H1 (cell line): ENCODE measurements around the gene AGFG2. TPM values are rescaled to one million over a fixed set of nuclear protein-coding genes. Genes with fewer than 3 reads are reported as not detected.

Source experiments
- CTCF ChIA-PET: fragments of 300-600 bp; sonication (Branson Sonifier 250); formaldehyde crosslinking; loops from one replicate; lab custom pipeline; 2021; ENCODE audit not compliant: partially characterized antibody; lab: Charles Lee
- POLR2A ChIA-PET: fragments of 300-600 bp; sonication (Branson Sonifier 250); formaldehyde crosslinking; loops from one replicate; lab custom pipeline; 2021; ENCODE audit warnings: inconsistent platforms; ENCODE audit not compliant: partially characterized antibody; lab: Charles Lee
- DNase-seq, 2 experiments: peaks; one replicate each; pipeline versions ENCODE4 v3.0.0 to v3.0.0-alpha.2; 2010 to 2022; ENCODE audit warnings: low spot score in 2 of 2, low read depth in 1 of 2, mixed read lengths in 1 of 2
- FAIRE-seq: peaks from 2 replicates; lab custom pipeline; 2011; peaks lifted over from hg19 to GRCh38; lab: Jason Lieb, UNC
- H2AFZ ChIP-seq: 2 replicates; pipeline ENCODE4 v1.8.1; 2012; ENCODE audit warnings: low read length, inconsistent platforms
- H2AK5ac ChIP-seq: 2 replicates; pipeline ENCODE4 v1.6.1; 2013; ENCODE audit warnings: low read depth, low read length
- H2BK120ac ChIP-seq: replicated peaks from 2 replicates; pipeline ENCODE3; 2013; ENCODE audit warnings: low read depth, low read length, inconsistent platforms
- H2BK12ac ChIP-seq: 2 replicates; pipeline ENCODE4 v1.6.1; 2013; ENCODE audit warnings: low read depth, low read length
- H2BK15ac ChIP-seq: 2 replicates; pipeline ENCODE4 v1.6.1; 2013; ENCODE audit warnings: low read length
- H2BK20ac ChIP-seq: 2 replicates; pipeline ENCODE4 v1.6.1; 2013; ENCODE audit warnings: low read length
- H2BK5ac ChIP-seq: 2 replicates; pipeline ENCODE4 v1.6.1; 2013; ENCODE audit warnings: low read depth, low read length
- H3K14ac ChIP-seq: 2 replicates; pipeline ENCODE4 v1.6.1; 2013; ENCODE audit warnings: inconsistent platforms; ENCODE audit not compliant: insufficient read length
- H3K18ac ChIP-seq: 2 replicates; pipeline ENCODE4 v1.6.1; 2013; ENCODE audit warnings: low read length; ENCODE audit errors: extremely low read depth
- H3K23ac ChIP-seq: 2 replicates; pipeline ENCODE4 v1.6.1; 2013; ENCODE audit warnings: inconsistent platforms; ENCODE audit not compliant: insufficient read length
- H3K23me2 ChIP-seq: 2 replicates; pipeline ENCODE4 v1.6.1; 2013; ENCODE audit warnings: low read depth, low read length
- H3K27ac ChIP-seq: 2 replicates; pipeline ENCODE4 v1.6.1; 2011; ENCODE audit warnings: low read depth, low read length, inconsistent platforms
- H3K27me3 ChIP-seq, 4 experiments: replicated peaks in 1 of 4; 1 replicate in 1 of 4; 2 replicates in 3 of 4; pipeline versions ENCODE4 v1.6.1 to v1.8.1; 2011 to 2013; ENCODE audit warnings: low read length in 3 of 4, mild to moderate bottlenecking in 3 of 4, inconsistent platforms in 2 of 4, mixed read lengths in 2 of 4, moderate library complexity in 1 of 4; ENCODE audit not compliant: control insufficient read depth in 3 of 4, insufficient read depth in 3 of 4; ENCODE audit errors: extremely low read depth in 1 of 4
- H3K36me3 ChIP-seq, 4 experiments: 2 replicates each; pipeline versions ENCODE4 v1.6.1 to v1.8.1; 2011 to 2013; ENCODE audit warnings: mild to moderate bottlenecking in 4 of 4, low read length in 3 of 4, moderate library complexity in 2 of 4, control low read depth in 1 of 4, inconsistent platforms in 1 of 4; ENCODE audit not compliant: insufficient read depth in 4 of 4, control insufficient read depth in 2 of 4
- H3K4ac ChIP-seq: replicated peaks from 2 replicates; pipeline ENCODE3; 2013; ENCODE audit warnings: low read length, low read depth, mixed read lengths, inconsistent platforms; ENCODE audit not compliant: insufficient read length
- H3K4me1 ChIP-seq, 4 experiments: replicated peaks in 1 of 4; 1 replicate in 1 of 4; 2 replicates in 3 of 4; pipeline versions ENCODE4 v1.6.1 to v1.8.1; 2011 to 2013; ENCODE audit warnings: low read length in 3 of 4, inconsistent platforms in 2 of 4, mixed read lengths in 1 of 4; ENCODE audit not compliant: insufficient read depth in 4 of 4, control insufficient read depth in 3 of 4
- H3K4me2 ChIP-seq, 2 experiments: 2 replicates each; pipeline versions ENCODE4 v1.6.1 to v1.8.1; 2011 to 2013; ENCODE audit warnings: low read depth in 2 of 2, low read length in 2 of 2, control low read depth in 1 of 2, inconsistent platforms in 1 of 2, mild to moderate bottlenecking in 1 of 2; ENCODE audit not compliant: insufficient read depth in 1 of 2
- H3K4me3 ChIP-seq, 4 experiments: fragments of 200-600, 300-600 bp in 1 of 4; sonication (generic), shearing (Covaris generic), sonication (Bioruptor Twin) in 1 of 4; 2 replicates each; pipeline versions ENCODE4 v1.5.1 to v1.8.1; 2011 to 2016; ENCODE audit warnings: low read length in 4 of 4, low read depth in 3 of 4, control low read depth in 2 of 4, inconsistent platforms in 2 of 4, mild to moderate bottlenecking in 2 of 4, mixed read lengths in 1 of 4, moderate library complexity in 1 of 4; ENCODE audit not compliant: insufficient read depth in 2 of 4; ENCODE audit errors: extremely low read depth in 1 of 4
- H3K56ac ChIP-seq: replicated peaks from 2 replicates; pipeline ENCODE3; 2013; ENCODE audit warnings: low read depth, mild to moderate bottlenecking, mixed read lengths, low read length, inconsistent platforms; ENCODE audit not compliant: insufficient read length
- H3K79me1 ChIP-seq: 2 replicates; pipeline ENCODE4 v1.6.1; 2013; ENCODE audit warnings: low read depth, low read length, control low read depth
- H3K79me2 ChIP-seq, 2 experiments: 2 replicates each; pipeline versions ENCODE4 v1.6.1 to v1.8.1; 2012 to 2013; ENCODE audit warnings: low read length in 2 of 2, mild to moderate bottlenecking in 2 of 2, inconsistent platforms in 1 of 2; ENCODE audit not compliant: insufficient read depth in 2 of 2, control insufficient read depth in 1 of 2
- H3K9ac ChIP-seq, 4 experiments: replicated peaks in 1 of 4; 1 replicate in 1 of 4; 2 replicates in 3 of 4; pipeline versions ENCODE4 v1.6.1 to v1.8.1; 2011 to 2013; ENCODE audit warnings: low read depth in 3 of 4, low read length in 3 of 4, control low read depth in 2 of 4, mild to moderate bottlenecking in 2 of 4, moderate library complexity in 2 of 4, inconsistent platforms in 1 of 4; ENCODE audit errors: extremely low read depth in 1 of 4
- H3K9me3 ChIP-seq, 2 experiments: 2 replicates each; pipeline versions ENCODE4 v1.6.1 to v1.8.1; 2012 to 2013; ENCODE audit warnings: mild to moderate bottlenecking in 2 of 2, moderate library complexity in 2 of 2, control low read depth in 1 of 2, inconsistent platforms in 1 of 2, low read depth in 1 of 2, low read length in 1 of 2, mixed read lengths in 1 of 2; ENCODE audit not compliant: insufficient read depth in 2 of 2
- H4K20me1 ChIP-seq, 2 experiments: replicated peaks in 1 of 2; 2 replicates each; pipeline versions ENCODE3 to v1.8.1; 2011 to 2013; ENCODE audit warnings: inconsistent platforms in 2 of 2, low read length in 2 of 2, mild to moderate bottlenecking in 1 of 2; ENCODE audit not compliant: insufficient read depth in 2 of 2, control insufficient read depth in 1 of 2
- H4K5ac ChIP-seq: 2 replicates; pipeline ENCODE4 v1.6.1; 2013; ENCODE audit warnings: low read length, low read depth, mixed read lengths, inconsistent platforms; ENCODE audit not compliant: insufficient read length
- H4K8ac ChIP-seq: 2 replicates; pipeline ENCODE4 v1.8.0; 2013; ENCODE audit warnings: mild to moderate bottlenecking, moderate library complexity, low read length, inconsistent platforms; ENCODE audit not compliant: insufficient read depth; ENCODE audit errors: extremely low read depth
- H4K91ac ChIP-seq: replicated peaks from 2 replicates; pipeline ENCODE3; 2013; ENCODE audit warnings: low read length, mixed read lengths, inconsistent platforms; ENCODE audit not compliant: insufficient read length
- CHD2 ChIP-seq: IDR thresholded peaks from 2 replicates; pipeline ENCODE4 v1.6.1; 2012; ENCODE audit warnings: low read length, improper control_type of control experiment
- CREB1 ChIP-seq: IDR thresholded peaks from 2 replicates; pipeline ENCODE4 v1.6.1; 2012; ENCODE audit warnings: inconsistent platforms
- HDAC6 ChIP-seq: IDR thresholded peaks from one replicate; pipeline ENCODE4 v1.7.1; 2012; ENCODE audit warnings: low read depth, mild to moderate bottlenecking, inconsistent platforms, low read length, moderate library complexity
- JUND ChIP-seq: IDR thresholded peaks from 2 replicates; pipeline ENCODE4 v1.6.1; 2011; ENCODE audit warnings: mild to moderate bottlenecking, improper control_type of control experiment, low read length
- SP2 ChIP-seq: IDR thresholded peaks from 2 replicates; pipeline ENCODE4 v1.6.1; 2012; ENCODE audit warnings: mild to moderate bottlenecking, low read length, inconsistent platforms
- SUZ12 ChIP-seq: fragments of 200-600 bp; sonication (generic); IDR thresholded peaks from 2 replicates; pipeline ENCODE4 v1.6.1; 2012; ENCODE audit warnings: mild to moderate bottlenecking, inconsistent platforms, low read length, moderate library complexity, mixed read lengths
- TAF7 ChIP-seq: optimal IDR thresholded peaks from 2 replicates; pipeline ENCODE3; 2011; ENCODE audit warnings: low read depth, mild to moderate bottlenecking, inconsistent platforms, low read length, moderate library complexity, borderline replicate concordance
- YY1 ChIP-seq: IDR thresholded peaks from 2 replicates; pipeline ENCODE4 v1.6.1; 2011; ENCODE audit warnings: low read depth, mild to moderate bottlenecking, low read length
- WGBS, 2 experiments: shearing (Covaris generic) in 1 of 2; methylation state at CpG; one replicate each; pipeline versions ENCODE4 v1.1.6 to v1.1.7; 2013 to 2015; ENCODE audit warnings: low lambda C conversion rate in 2 of 2, mixed read lengths in 2 of 2, inconsistent platforms in 1 of 2, low coverage in 1 of 2, missing lambda C conversion rate in 1 of 2; ENCODE audit not compliant: insufficient replicate concordance in 2 of 2, insufficient coverage in 1 of 2, insufficient read length in 1 of 2; ENCODE audit errors: extremely low coverage in 1 of 2, missing lambda C conversion rate in 1 of 2; 5-methylcytosine and 5-hydroxymethylcytosine counted together
- polyA plus RNA-seq, 7 experiments: library from polyadenylated mRNA; depleted of rRNA in 3 of 7; stranded (reverse) in 5 of 7; unstranded in 2 of 7; fragments of >200 nt in 5 of 7; fragments of 200-250 nt in 2 of 7; gene quantifications; 1 replicate in 5 of 7; 2 replicates in 1 of 7; 4 replicates in 1 of 7; pipeline versions ENCODE4 v1.2.1 to v1.2.3, GENCODE V29; 2011 to 2013; ENCODE audit warnings: missing spikeins in 2 of 7, mixed read lengths in 2 of 7
- total RNA-seq: library from RNA; stranded (reverse); fragmentation: NEBNext Ultra II Directional; extraction: Animal tissue kit (Norgen Biotek cat#: 25700); gene quantifications from 2 replicates; pipeline ENCODE4 v1.2.1, GENCODE V29; 2021
- TF ChIP-seq, protein P1 (sequence below): IDR thresholded peaks from 2 replicates; pipeline ENCODE4 v1.6.1; 2011; ENCODE audit warnings: low read length, improper control_type of control experiment
- TF ChIP-seq, protein P2 (sequence below): IDR thresholded peaks from 2 replicates; pipeline ENCODE4 v1.6.1; 2011; ENCODE audit warnings: low read depth, mild to moderate bottlenecking, low read length; ENCODE audit not compliant: insufficient read depth

The AGFG2 gene
- total and polyA plus RNA-seq, 2 of the 8 experiments (the other 6 are each of a cell fraction or from before 2014, with no cell fraction given): 7.6 to 11.2 TPM

DNA sequence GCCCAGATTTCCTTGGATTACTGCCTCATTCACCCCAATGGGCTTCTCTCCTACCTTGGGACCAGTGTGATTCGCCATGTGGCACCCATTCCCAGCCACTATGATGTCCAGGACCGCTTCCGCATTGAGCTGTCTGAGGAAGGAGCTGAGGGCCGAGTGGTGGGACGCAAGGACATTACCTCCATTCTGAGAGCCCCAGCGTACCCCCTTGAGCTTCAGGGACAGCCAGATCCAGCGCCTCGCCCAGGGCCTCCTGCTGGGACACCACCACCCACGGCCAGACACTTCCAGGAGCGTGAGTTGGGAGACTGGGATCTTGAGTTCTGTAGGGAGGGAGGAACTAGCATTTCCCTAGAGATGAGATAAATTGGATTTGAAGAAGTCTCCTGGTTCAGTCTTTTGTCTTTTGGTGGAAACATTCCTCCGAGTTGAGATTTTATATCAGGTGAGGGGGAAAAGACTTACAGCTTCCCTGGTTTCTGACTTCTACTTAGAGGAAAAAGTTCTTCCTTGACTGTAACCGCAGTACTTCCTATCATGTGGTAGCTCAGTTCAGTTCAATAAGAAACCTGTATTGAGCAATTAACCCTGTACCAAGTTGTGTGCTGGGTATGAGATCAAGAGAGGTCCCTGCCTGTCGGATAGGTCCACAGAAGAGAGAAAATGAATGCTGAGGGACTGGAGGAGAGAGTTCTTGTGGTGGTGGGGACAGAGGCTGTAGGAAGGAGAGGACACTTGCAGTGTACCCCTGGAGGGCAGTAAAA is 74.6 kb downstream of the AGFG2 start:
- Histone ChIP-seq H3K9ac (no peak overlapping the region; a peak in 1 of 7 replicates), H3K4me3 (peak overlapping the region in 1 of 4 experiments; percentile 75; a peak in 1 of 8 replicates), H2AK5ac (no peak overlapping the region), H3K9me3 (no peaks in the 10 kb centered on the region), H3K4me2 (peak overlapping the region; percentile 68 to 94; a peak in 3 of 4 replicates), H3K56ac (no peak overlapping the region), H2BK120ac (no peak overlapping the region), H3K23ac (no peak overlapping the region), H3K27me3 (no peaks in the 10 kb centered on the region; a peak in 1 of 7 replicates), H3K18ac (no peak overlapping the region), H3K36me3 (no peaks in the 10 kb centered on the region), H2BK20ac (no peak overlapping the region), H4K20me1 (peaks cover 0 to 2% of the 10 kb centered on the region in 2 experiments), H2BK15ac (peak overlapping the region; percentile 33; the same call in 1 of the 2 replicates), H2AFZ (no peak overlapping the region), H3K23me2 (peaks cover 5% of the 10 kb centered on the region), H3K4me1 (peaks cover 0 to 6% (median 2%) of the 10 kb centered on the region in 4 experiments; a peak in 3 of 7 replicates), H4K5ac (no peak overlapping the region), H4K91ac (no peak overlapping the region), H2BK12ac (no peak overlapping the region), H3K27ac (no peak overlapping the region), H3K79me2 (no peaks in the 10 kb centered on the region), H3K79me1 (no peaks in the 10 kb centered on the region), H2BK5ac (no peak overlapping the region), H3K4ac (no peak overlapping the region), H3K14ac (no peak overlapping the region), H4K8ac (no peak overlapping the region)
- WGBS, 2 experiments: 88% methylated on average over 13 of the region's 13 CpGs; no CpG with 5 or more reads in 1 of the 2 experiments
- no peak for DNase-seq
- ChIA-PET CTCF (interaction anchor here (0.9 to 8.8 kb wide), 34 partner anchors 8 to 186 kb away, joined by 3 to 73 read pairs (median 5); partner anchors contain the start of genes ACTL6B, EPO, GIGYF1 and POP7), POLR2A (interaction anchor here (1.1 to 2.4 kb wide), 6 partner anchors 9 to 215 kb away, joined by 3 to 19 read pairs (median 8); partner anchors contain the start of genes FBXO24, LRCH4 and PCOLCE)
- no peak for TF ChIP-seq TAF7
- TF ChIP-seq SUZ12: no peak
- TF ChIP-seq CHD2: no peak
- TF ChIP-seq, protein P1, sequence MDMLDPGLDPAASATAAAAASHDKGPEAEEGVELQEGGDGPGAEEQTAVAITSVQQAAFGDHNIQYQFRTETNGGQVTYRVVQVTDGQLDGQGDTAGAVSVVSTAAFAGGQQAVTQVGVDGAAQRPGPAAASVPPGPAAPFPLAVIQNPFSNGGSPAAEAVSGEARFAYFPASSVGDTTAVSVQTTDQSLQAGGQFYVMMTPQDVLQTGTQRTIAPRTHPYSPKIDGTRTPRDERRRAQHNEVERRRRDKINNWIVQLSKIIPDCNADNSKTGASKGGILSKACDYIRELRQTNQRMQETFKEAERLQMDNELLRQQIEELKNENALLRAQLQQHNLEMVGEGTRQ: no peak
- no peak for TF ChIP-seq JUND
- no peak for TF ChIP-seq CREB1
- TF ChIP-seq, protein P2, sequence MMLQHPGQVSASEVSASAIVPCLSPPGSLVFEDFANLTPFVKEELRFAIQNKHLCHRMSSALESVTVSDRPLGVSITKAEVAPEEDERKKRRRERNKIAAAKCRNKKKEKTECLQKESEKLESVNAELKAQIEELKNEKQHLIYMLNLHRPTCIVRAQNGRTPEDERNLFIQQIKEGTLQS: no peak
- no peak for TF ChIP-seq YY1
- no peak for TF ChIP-seq SP2
- TF ChIP-seq HDAC6: no peak
- FAIRE-seq: no peak
